ENCODE data around the gene GTF2B. TPM values are rescaled to one million over a fixed set of nuclear protein-coding genes. Genes with fewer than 3 reads are reported as not detected.
"Not testable (repeated sequence)": the region's sequence is repeated elsewhere in the genome, so short reads cannot be mapped to it uniquely, and the experiment has no call there.

The GTF2B gene
- total and polyA plus RNA-seq, 2 of the 4 experiments (the other 2 are of a cell fraction) = 32.0 to 41.0 TPM

- Histone ChIP-seq H2BK20ac (ENCODE audit: low read depth, low read length) (no peak overlapping the region), H3K27me3 (ENCODE audit: control insufficient read depth, insufficient read depth, low read length) (no peaks in the 10 kb centered on the region), H4K91ac (ENCODE audit: insufficient read depth, low read depth, low read length) (no peak overlapping the region), H3K4me2 (ENCODE audit: low read depth, low read length) (no peak overlapping the region), H3K4ac (ENCODE audit: low read depth, low read length) (no peak overlapping the region), H2AK9ac (replicated peaks; ENCODE audit: low read depth, low read length, poor library complexity) (no peak overlapping the region), H3K23ac (ENCODE audit: low read depth, low read length) (no peak overlapping the region), H3K4me3 (ENCODE audit: insufficient read depth, low read depth, low read length) (no peak overlapping the region), H3K27ac (ENCODE audit: insufficient read depth, low read length) (no peak overlapping the region), H2BK120ac (ENCODE audit: low read depth, low read length) (no peak overlapping the region), H3K14ac (replicated peaks; ENCODE audit: low read depth, low read length) (no peak overlapping the region), H3K9me1 (ENCODE audit: insufficient read depth, low read length) (no peaks in the 10 kb centered on the region), H2AFZ (replicated peaks; ENCODE audit: low read length, poor library complexity) (no peak overlapping the region), H2BK5ac (ENCODE audit: low read depth, low read length, poor library complexity, severe bottlenecking) (no peak overlapping the region), H3K18ac (ENCODE audit: low read depth, low read length) (no peak overlapping the region), H3K79me1 (ENCODE audit: low read depth in 1 of 2, low read length in 2 of 2) (no peaks in the 10 kb centered on the region), H4K20me1 (ENCODE audit: insufficient read depth, low read length) (no peaks in the 10 kb centered on the region), H3K56ac (ENCODE audit: extremely low read depth, insufficient read depth, low read length) (no peak overlapping the region), H3K36me3 (ENCODE audit: control insufficient read depth, insufficient read depth, low read length) (peaks cover 7% of the 10 kb centered on the region; the same call in 1 of the 2 replicates), H2BK15ac (ENCODE audit: low read depth, low read length) (no peak overlapping the region), H4K5ac (ENCODE audit: low read depth, low read length) (no peak overlapping the region), H4K8ac (ENCODE audit: low read depth in 2 of 2, low read length in 2 of 2) (no peak overlapping the region), H3K9me3 (ENCODE audit: control insufficient read depth, insufficient read depth, low read length) (peaks cover 11% of the 10 kb centered on the region), H3K9ac (ENCODE audit: low read depth, low read length) (no peak overlapping the region), H3K4me1 (ENCODE audit: control insufficient read depth, insufficient read depth, low read length) (no peaks in the 10 kb centered on the region), H2AK5ac (ENCODE audit: low read depth, low read length) (no peak overlapping the region)
- ChIA-PET POLR2A (ENCODE audit: unreplicated experiment) (no interaction called here), CTCF (no interaction called here)
- ATAC-seq (ENCODE audit: low read depth) (no peak), DNase-seq (no peak)
- in situ Hi-C loops (cut with MboI; ENCODE audit: low sequenced_read_pairs) = no loop called here
- no CpG with 5 or more reads among the region's 1 CpG for WGBS, 2 experiments (ENCODE audit: extremely low coverage in 2 of 2, insufficient read length in 1 of 2)
- BruUV-seq (replicated peaks) = no TSS peak
- TF ChIP-seq NFE2L2 (IDR thresholded peaks at IDR 0.05; ENCODE audit: low read depth, low read length) (peak; percentile 52; the same call in 1 of the 2 replicates), MAFK (IDR thresholded peaks at IDR 0.05; ENCODE audit: low read depth, low read length) (peak; percentile 61), ELK1 (IDR thresholded peaks at IDR 0.05; ENCODE audit: borderline replicate concordance, low read depth, low read length) (no peak)
- dilution Hi-C loops (cut with HindIII; ENCODE audit: low sequenced_read_pairs, unreplicated experiment) = no loop called here
- intact Hi-C loops (cut with micrococcal nuclease) = no loop called here
Observed at GRCh38 chr1:88916883-88917282, 25.5 kb upstream of the GTF2B start.

- H3K18ac ChIP-seq (ENCODE audit: low read depth, low read length); H2BK20ac ChIP-seq (ENCODE audit: low read depth, low read length); intact Hi-C loops (cut with micrococcal nuclease); H3K4me3 ChIP-seq (ENCODE audit: insufficient read depth, low read depth, low read length); H4K91ac ChIP-seq (ENCODE audit: insufficient read depth, low read depth, low read length); H3K14ac ChIP-seq (replicated peaks; ENCODE audit: low read depth, low read length); H3K9me3 ChIP-seq (ENCODE audit: control insufficient read depth, insufficient read depth, low read length); BruUV-seq (replicated peaks); H2AK9ac ChIP-seq (replicated peaks; ENCODE audit: low read depth, low read length, poor library complexity); in situ Hi-C loops (cut with MboI; ENCODE audit: low sequenced_read_pairs); H2BK15ac ChIP-seq (ENCODE audit: low read depth, low read length); H3K27me3 ChIP-seq (ENCODE audit: control insufficient read depth, insufficient read depth, low read length); DNase-seq; H3K36me3 ChIP-seq (ENCODE audit: control insufficient read depth, insufficient read depth, low read length); H3K4ac ChIP-seq (ENCODE audit: low read depth, low read length); H4K20me1 ChIP-seq (ENCODE audit: insufficient read depth, low read length); H3K4me1 ChIP-seq (ENCODE audit: control insufficient read depth, insufficient read depth, low read length); H4K8ac ChIP-seq (ENCODE audit: low read depth in 2 of 2, low read length in 2 of 2); H3K27ac ChIP-seq (ENCODE audit: insufficient read depth, low read length); POLR2A ChIA-PET (ENCODE audit: unreplicated experiment); H2AK5ac ChIP-seq (ENCODE audit: low read depth, low read length); H4K5ac ChIP-seq (ENCODE audit: low read depth, low read length); H2BK120ac ChIP-seq (ENCODE audit: low read depth, low read length); H3K9me1 ChIP-seq (ENCODE audit: insufficient read depth, low read length); H3K56ac ChIP-seq (ENCODE audit: extremely low read depth, insufficient read depth, low read length); H3K4me2 ChIP-seq (ENCODE audit: low read depth, low read length); H3K9ac ChIP-seq (ENCODE audit: low read depth, low read length); H3K23ac ChIP-seq (ENCODE audit: low read depth, low read length); dilution Hi-C loops (cut with HindIII; ENCODE audit: low sequenced_read_pairs, unreplicated experiment); H2AFZ ChIP-seq (replicated peaks; ENCODE audit: low read length, poor library complexity); ATAC-seq (ENCODE audit: low read depth); CTCF ChIA-PET; H3K79me1 ChIP-seq (ENCODE audit: low read depth in 1 of 2, low read length in 2 of 2); H2BK5ac ChIP-seq (ENCODE audit: low read depth, low read length, poor library complexity, severe bottlenecking): not testable (repeated sequence)
- WGBS, 2 experiments (ENCODE audit: extremely low coverage in 2 of 2, insufficient read length in 1 of 2) = 83% methylated on average over 4 of the region's 9 CpGs; no CpG with 5 or more reads in 1 of the 2 experiments
Observed at GRCh38 chr1:88911800-88912199, 20.4 kb upstream of the GTF2B start.

Data from IMR-90 (cell line).